ENCODE data around the gene EEF1B2.
"Not testable (repeated sequence)": the region's sequence is repeated elsewhere in the genome, so short reads cannot be mapped to it uniquely, and the experiment has no call there.

Gene EEF1B2

GRCh38 chr2:206168230-206168629, 8.5 kb downstream of the EEF1B2 start:
- not testable (repeated sequence) for DNase-seq

- not testable (repeated sequence) for DNase-seq
Measured at GRCh38 chr2:206171624-206172397, 12.1 kb downstream of the EEF1B2 start.

GRCh38 chr2:206173147-206173546, 13.5 kb downstream of the EEF1B2 start:
- no peak for DNase-seq

DNA sequence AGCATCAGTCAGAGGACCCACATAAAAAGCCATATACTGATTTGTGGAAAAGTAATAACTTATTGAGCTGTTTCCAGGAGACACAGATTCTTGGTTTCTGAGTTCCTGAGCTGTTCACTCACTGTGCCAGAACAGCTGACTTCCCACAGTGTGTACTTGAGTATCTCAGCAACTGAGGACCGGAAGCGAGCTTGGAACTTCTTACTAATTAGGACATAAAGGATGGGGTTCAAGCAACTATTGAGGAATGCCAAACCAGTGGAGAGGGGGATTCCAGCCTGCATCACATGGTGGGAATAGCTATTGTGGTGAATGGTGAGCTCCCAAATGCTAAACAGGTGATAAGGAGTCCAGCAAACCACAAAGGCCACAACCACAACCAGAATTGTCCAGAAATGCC, 16.4 kb downstream of the EEF1B2 start:
- no peak for DNase-seq

DNA sequence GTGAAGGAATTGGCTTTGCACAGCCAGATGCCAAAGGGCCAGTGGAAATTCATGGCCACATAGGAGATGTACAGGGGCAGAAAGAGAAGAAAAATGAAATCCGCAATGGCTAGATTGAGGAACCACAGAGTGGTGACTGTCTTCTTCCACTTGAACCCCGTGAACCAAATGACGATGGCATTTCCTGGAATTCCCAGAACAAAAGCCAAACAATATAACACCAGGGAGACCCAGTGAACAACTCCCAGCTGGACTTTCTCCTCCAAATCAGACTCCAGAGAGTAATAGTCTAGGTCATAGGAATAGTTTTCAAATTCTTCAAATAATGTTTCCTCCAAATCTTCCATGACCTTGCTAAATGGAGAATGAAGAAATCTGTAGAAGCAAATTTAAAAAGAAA, 17.2 kb downstream of the EEF1B2 start:
- no peak for DNase-seq

DNA sequence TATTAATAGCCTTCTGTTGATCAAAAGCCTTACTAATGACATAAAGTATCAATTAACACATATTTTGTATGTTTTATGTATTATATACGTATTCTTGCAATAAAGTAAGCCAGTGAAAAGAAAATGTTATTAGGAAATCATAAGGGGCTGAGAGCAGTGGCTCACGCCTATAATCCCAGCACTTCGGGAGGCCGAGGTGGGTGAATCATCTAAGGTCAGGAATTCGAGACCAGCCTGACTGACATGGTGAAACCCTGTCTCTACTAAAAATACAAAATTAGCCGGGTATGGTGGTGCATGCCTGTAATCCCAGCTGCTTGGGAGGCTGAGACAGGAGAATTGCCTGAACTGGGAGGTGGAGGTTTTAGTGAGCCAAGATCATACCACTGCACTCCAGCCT, 21.8 kb downstream of the EEF1B2 start:
- DNase-seq: not testable (repeated sequence)

DNA sequence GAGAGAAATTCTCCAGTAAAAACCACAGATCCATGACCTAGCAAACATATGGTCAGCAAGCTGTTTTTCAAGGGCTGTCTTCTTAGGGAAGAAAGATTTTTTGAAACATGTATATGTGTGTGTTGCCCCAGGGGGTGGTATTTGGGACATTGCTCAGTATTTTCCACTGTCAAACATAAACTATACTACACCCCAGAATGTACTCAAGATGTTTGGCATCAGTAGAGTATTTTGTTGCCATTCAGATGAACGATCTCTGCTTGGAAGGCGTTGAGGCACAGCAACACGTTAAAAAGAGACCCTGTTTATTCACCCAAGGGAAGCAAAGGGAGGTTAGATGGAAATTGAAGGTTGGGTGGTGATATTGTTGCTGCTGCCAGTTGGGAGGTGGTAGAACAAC, 30.0 kb downstream of the EEF1B2 start:
- DNase-seq: no peak

DNA sequence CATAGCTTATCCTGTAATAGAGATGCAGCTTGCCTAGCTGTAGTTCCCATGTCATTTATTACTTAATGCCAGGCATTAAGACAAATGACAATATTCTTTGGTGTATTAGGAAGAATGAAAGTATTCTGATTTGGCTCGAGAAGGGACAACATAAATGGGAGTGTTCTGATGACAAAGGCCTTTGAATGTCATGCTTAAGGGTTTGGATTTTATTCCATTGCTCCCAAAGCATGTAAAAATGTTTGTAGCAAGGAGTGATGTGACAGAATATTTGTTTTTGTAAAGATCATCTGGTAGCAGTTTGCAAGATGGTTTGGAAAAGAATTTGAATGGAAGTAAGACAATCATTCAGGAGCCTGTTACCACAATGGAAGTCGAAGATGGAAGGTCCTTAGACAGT, 30.4 kb downstream of the EEF1B2 start:
- DNase-seq: no peak

GRCh38 chr2:206190689-206191088, 31.0 kb downstream of the EEF1B2 start:
- DNase-seq: no peak

DNA sequence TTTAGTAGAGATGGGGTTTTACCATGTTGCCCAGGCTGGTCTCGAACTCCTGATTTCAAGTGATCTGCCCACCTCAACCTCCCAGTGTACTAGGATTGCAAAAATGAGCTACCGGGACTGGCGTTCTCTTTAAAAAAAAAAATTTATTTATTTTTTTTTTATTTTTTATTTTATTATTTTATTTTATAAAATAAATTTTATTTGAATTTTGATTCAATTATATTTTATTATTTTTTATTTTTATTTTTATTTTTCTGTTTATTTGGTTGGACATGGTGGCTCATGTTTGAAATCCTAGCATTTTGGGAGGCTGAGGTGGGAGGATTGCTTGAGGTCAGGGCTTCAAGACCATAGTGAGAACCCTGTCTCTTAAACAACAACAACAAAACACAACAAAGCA, 32.5 kb downstream of the EEF1B2 start:
- DNase-seq: no peak

- no peak for DNase-seq
Measured at GRCh38 chr2:206193671-206194357, 34.1 kb downstream of the EEF1B2 start.

GRCh38 chr2:206198677-206199076, 39.0 kb downstream of the EEF1B2 start:
- DNase-seq: no peak

DNA sequence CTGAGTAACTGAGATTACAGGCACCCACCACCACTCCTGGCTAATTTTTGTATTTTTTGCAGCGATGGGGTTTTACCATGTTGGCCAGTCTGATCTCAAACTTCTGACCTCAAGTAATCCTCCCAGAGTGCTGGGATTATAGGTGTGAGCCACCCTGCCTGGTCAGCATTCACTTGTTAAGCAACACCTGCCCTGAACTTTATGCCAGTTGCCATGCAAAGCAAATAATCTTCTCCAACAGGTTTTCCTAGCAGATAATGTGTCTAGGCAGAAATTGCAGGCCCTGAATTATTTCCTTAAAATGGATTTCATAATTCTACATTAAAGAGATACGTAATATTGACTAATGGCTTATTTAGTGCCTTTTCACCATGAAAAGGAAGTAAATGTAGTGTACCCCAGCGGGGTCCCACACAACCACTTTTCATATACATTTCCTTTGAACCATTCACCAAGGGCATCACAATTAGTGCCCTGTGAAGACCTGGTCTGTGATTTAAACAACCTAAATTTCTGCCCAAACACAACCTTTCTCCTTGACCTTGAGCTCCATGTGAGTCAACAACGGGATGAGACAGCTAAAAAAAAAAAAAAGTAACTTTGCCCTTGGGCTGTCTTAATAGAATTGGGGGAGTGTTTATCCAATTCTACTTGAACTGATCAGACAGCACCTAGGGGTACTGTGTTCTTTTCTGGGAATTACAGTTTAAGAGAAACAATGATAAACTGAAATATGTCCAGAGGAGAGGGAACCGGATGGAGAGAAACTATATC, 41.6 kb downstream of the EEF1B2 start:
- no peak for DNase-seq

DNA sequence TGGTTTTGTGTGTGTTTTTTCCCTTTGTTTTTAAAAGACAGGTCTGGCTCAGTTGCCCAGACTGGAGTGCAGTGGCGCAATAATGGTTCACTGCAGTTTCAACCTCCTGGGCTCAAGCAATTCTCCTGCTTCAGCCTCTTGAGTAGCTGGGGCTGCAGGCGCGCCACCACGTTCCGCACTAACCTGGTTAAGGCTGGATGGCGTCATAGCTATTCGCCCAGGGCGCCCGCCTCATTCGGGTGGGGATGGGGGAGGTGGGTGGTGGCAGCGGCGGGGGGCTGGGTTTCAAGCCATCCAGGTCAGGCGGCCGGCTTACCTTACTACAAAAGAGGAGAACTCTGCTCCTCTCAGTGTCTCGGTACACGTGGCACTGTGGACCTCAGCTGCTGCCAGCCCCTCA, 42.8 kb downstream of the EEF1B2 start:
- DNase-seq: no peak

GRCh38 chr2:206203331-206203730, 43.6 kb downstream of the EEF1B2 start:
- DNase-seq: no peak

GRCh38 chr2:206204710-206205109, 45.0 kb downstream of the EEF1B2 start:
- DNase-seq: no peak

DNA sequence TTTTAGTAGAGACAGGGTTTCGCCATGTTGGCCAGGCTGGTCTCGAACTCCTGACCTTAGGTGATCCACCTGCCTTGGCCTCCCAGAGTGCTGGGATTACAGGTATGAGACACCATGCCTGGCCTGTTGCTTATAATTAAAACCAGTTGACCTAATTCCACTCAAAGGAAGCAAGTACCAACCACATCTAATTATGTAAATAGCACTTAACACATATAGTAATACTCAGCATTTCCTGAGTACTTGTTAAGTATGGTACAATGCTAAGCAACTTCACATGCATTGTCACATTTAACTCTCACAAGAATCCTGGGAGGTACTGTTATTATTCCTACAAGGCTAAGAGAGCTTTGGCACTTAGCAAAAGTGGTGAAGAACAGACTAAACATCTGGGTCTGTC, 47.6 kb downstream of the EEF1B2 start:
- not testable (repeated sequence) for DNase-seq

DNA sequence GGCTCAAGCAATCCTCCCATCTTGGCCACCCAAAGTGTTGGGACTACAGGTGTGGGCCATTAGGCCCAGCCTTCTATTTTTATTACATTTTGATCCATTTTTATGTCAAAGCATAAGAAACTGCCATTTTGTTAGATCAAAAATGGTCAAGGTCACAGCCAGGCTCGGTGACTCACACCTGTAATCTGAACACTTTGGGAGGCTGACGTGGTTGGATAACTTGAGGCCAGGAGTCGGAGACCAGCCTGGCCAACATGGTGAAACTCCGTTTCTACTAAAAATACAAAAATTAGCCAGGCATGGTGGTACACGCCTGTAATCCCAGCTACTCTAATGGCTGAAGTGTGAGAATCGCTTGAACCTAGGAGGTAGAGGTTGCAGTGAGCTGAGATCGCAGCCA, 49.2 kb downstream of the EEF1B2 start:
- DNase-seq: no peak

DNA sequence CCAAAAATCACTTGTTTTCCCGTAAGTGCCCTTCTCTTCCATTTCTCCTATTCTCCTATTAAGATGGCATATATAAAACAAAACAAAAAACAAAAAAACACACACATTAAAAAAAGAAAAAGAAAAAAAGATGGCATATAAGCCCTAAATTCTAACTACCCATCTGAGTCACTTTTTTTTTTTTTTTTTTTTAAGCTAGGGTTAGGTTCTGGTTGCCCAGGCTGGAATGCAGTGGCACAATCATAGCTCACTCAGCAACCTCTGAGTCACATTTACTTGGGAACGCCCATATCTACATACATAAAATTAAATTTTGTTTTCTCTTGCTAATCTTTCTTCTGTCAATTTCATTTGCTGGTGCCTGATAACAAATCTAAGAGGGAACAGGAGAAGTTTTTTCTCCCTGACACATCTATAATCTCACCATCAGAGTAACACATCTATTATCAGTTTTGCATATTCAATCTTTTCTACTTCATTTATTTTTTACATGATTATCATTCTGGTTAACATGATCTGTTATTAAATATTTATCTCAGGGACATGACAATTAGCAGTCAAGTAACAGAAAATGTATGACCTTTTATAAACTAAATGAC, 52.1 kb downstream of the EEF1B2 start:
- DNase-seq: no peak

Measured in NCI-H524 treated with DMSO at 0.1 percent for 48 hours (cell line).